HEK293 (cell line): ENCODE measurements around the gene EIF4G1.

Experiments
- CTCF ChIA-PET: fragments of 350-600 bp; formaldehyde crosslinking; extraction: SDS; loops from one replicate; lab custom pipeline; 2021; ENCODE audit warnings: antibody characterized with exemption; lab: Yijun Ruan, JAX
- POLR2A ChIA-PET: fragments of 300-600 bp; formaldehyde crosslinking; extraction: SDS; loops from one replicate; lab custom pipeline; 2020; ENCODE audit warnings: antibody characterized with exemption, inconsistent platforms; lab: Yijun Ruan, JAX
- H3K27ac ChIP-seq: fragments of 200-500 bp; sonication (Bioruptor generic); 2 replicates; pipeline ENCODE4 v1.5.1; 2014; ENCODE audit warnings: low read depth, low read length, control low read depth, inconsistent platforms; ENCODE audit errors: extremely low read depth
- H3K36me3 ChIP-seq, 2 experiments: fragments of 200-500 bp in 1 of 2; sonication (Bioruptor generic) in 1 of 2; 1 replicate in 1 of 2; 2 replicates in 1 of 2; pipeline ENCODE4 v1.5.1; 2014 to 2017; ENCODE audit warnings: inconsistent platforms in 2 of 2, low read length in 2 of 2; ENCODE audit not compliant: control insufficient read depth in 2 of 2, insufficient read depth in 1 of 2
- H3K4me1 ChIP-seq: fragments of 200-500 bp; sonication (Bioruptor generic); 2 replicates; pipeline ENCODE4 v1.5.1; 2014; ENCODE audit warnings: mild to moderate bottlenecking, low read length, inconsistent platforms; ENCODE audit not compliant: control insufficient read depth, insufficient read depth
- H3K4me3 ChIP-seq: 2 replicates; pipeline ENCODE4 v1.5.1; 2011; ENCODE audit warnings: low read depth, mild to moderate bottlenecking, control low read depth, low read length, moderate library complexity
- H3K9me3 ChIP-seq: fragments of 200-500 bp; sonication (Bioruptor generic); 2 replicates; pipeline ENCODE4 v1.5.1; 2014; ENCODE audit warnings: low read depth, low read length, inconsistent platforms; ENCODE audit not compliant: control insufficient read depth, insufficient read depth
- GLI4 ChIP-seq: fragments of 450-650 bp; formaldehyde crosslinking; IDR thresholded peaks from 2 replicates; pipeline ENCODE4 v1.5.1; 2016; ENCODE audit warnings: missing biosample characterization, missing genetic modification characterization
- SCRT1 ChIP-seq: fragments of 450-650 bp; formaldehyde crosslinking; IDR thresholded peaks from 2 replicates; pipeline ENCODE4 v1.5.1; 2016; ENCODE audit warnings: missing biosample characterization, missing genetic modification characterization, borderline replicate concordance
- TRIM28 ChIP-seq: IDR thresholded peaks from 2 replicates; pipeline ENCODE4 v1.6.1; 2011; ENCODE audit warnings: low read length, control low read depth, borderline replicate concordance
- YY1 ChIP-seq: fragments of 450-650 bp; formaldehyde crosslinking; IDR thresholded peaks from 2 replicates; pipeline ENCODE4 v1.5.1; 2018; ENCODE audit warnings: missing biosample characterization, missing genetic modification characterization
- ZBTB21 ChIP-seq: fragments of 450-650 bp; formaldehyde crosslinking; IDR thresholded peaks from 2 replicates; pipeline ENCODE4 v1.5.1; 2017; ENCODE audit warnings: missing biosample characterization, missing genetic modification characterization
- ZBTB26 ChIP-seq: fragments of 450-650 bp; formaldehyde crosslinking; optimal IDR thresholded peaks from 2 replicates; pipeline ENCODE3; 2016; ENCODE audit warnings: missing biosample characterization, mild to moderate bottlenecking, missing genetic modification characterization
- ZBTB6 ChIP-seq: fragments of 450-650 bp; formaldehyde crosslinking; IDR thresholded peaks from 2 replicates; pipeline ENCODE4 v1.5.1; 2017; ENCODE audit warnings: missing biosample characterization, missing genetic modification characterization
- ZNF138 ChIP-seq: fragments of 450-650 bp; formaldehyde crosslinking; IDR thresholded peaks from 2 replicates; pipeline ENCODE4 v1.5.1; 2016; ENCODE audit warnings: missing biosample characterization, missing genetic modification characterization, borderline replicate concordance
- ZNF140 ChIP-seq: fragments of 450-650 bp; formaldehyde crosslinking; IDR thresholded peaks from 2 replicates; pipeline ENCODE4 v1.5.1; 2016; ENCODE audit warnings: missing biosample characterization, missing genetic modification characterization
- ZNF19 ChIP-seq: fragments of 450-650 bp; formaldehyde crosslinking; IDR thresholded peaks from 2 replicates; pipeline ENCODE4; 2016; ENCODE audit warnings: missing biosample characterization, missing genetic modification characterization, low read depth
- ZNF366 ChIP-seq: fragments of 450-650 bp; formaldehyde crosslinking; conservative IDR thresholded peaks from 2 replicates; pipeline ENCODE4 v1.5.1; 2016; ENCODE audit warnings: missing biosample characterization, missing genetic modification characterization
- ZNF394 ChIP-seq: fragments of 450-650 bp; formaldehyde crosslinking; IDR thresholded peaks from 2 replicates; pipeline ENCODE4 v1.5.1; 2016; ENCODE audit warnings: missing biosample characterization, missing genetic modification characterization, mild to moderate bottlenecking, moderate library complexity, borderline replicate concordance
- ZNF544 ChIP-seq: fragments of 450-650 bp; formaldehyde crosslinking; IDR thresholded peaks from 2 replicates; pipeline ENCODE4 v1.5.0; 2017; ENCODE audit warnings: missing biosample characterization, missing genetic modification characterization
- ZNF600 ChIP-seq: fragments of 450-650 bp; formaldehyde crosslinking; IDR thresholded peaks from 2 replicates; pipeline ENCODE4 v1.5.1; 2016; ENCODE audit warnings: missing biosample characterization, missing genetic modification characterization
- ZNF623 ChIP-seq: fragments of 450-650 bp; formaldehyde crosslinking; IDR thresholded peaks from 2 replicates; pipeline ENCODE4 v1.5.1; 2016; ENCODE audit warnings: missing biosample characterization, missing genetic modification characterization
- ZNF624 ChIP-seq: fragments of 450-650 bp; formaldehyde crosslinking; IDR thresholded peaks from 2 replicates; pipeline ENCODE4 v1.5.1; 2017; ENCODE audit warnings: missing biosample characterization, missing genetic modification characterization
- ZNF626 ChIP-seq: fragments of 450-650 bp; sonication (Bioruptor Pico); formaldehyde crosslinking; IDR thresholded peaks from 2 replicates; pipeline ENCODE4 v1.5.1; 2018; ENCODE audit warnings: missing biosample characterization, missing genetic modification characterization, inconsistent platforms
- ZNF768 ChIP-seq: fragments of 450-650 bp; formaldehyde crosslinking; IDR thresholded peaks from 2 replicates; pipeline ENCODE4 v1.5.1; 2018; ENCODE audit warnings: missing biosample characterization, mild to moderate bottlenecking, missing genetic modification characterization
- TF ChIP-seq, protein P1 (sequence below): fragments of 450-650 bp; formaldehyde crosslinking; IDR thresholded peaks from 2 replicates; pipeline ENCODE4 v1.5.1; 2017; ENCODE audit warnings: missing biosample characterization, mild to moderate bottlenecking, missing genetic modification characterization, moderate library complexity
- TF ChIP-seq, protein P2 (sequence below): fragments of 450-650 bp; formaldehyde crosslinking; conservative IDR thresholded peaks from 2 replicates; pipeline ENCODE4 v1.5.1; 2016; ENCODE audit warnings: low read depth, missing biosample characterization, missing genetic modification characterization
- TF ChIP-seq, protein P3 (sequence below): fragments of 450-650 bp; formaldehyde crosslinking; IDR thresholded peaks from 2 replicates; pipeline ENCODE4 v1.5.1; 2016; ENCODE audit warnings: missing biosample characterization, missing genetic modification characterization
- TF ChIP-seq, protein P4 (sequence below): fragments of 450-650 bp; formaldehyde crosslinking; IDR thresholded peaks from 2 replicates; pipeline ENCODE4 v1.5.0; 2017; ENCODE audit warnings: missing biosample characterization, missing genetic modification characterization, borderline replicate concordance

EIF4G1 gene

GRCh38 chr3:184357248-184358123 is 43.1 kb downstream of the EIF4G1 start (continued):
- TF ChIP-seq ZNF138: no peak
- TF ChIP-seq ZNF626 (tag by site-specific recombination): no peak
- TF ChIP-seq TRIM28: no peak
- TF ChIP-seq ZNF624 (tag by site-specific recombination): no peak
- no peak for TF ChIP-seq SCRT1 (tag by site-specific recombination)
- TF ChIP-seq ZBTB21 (tag by site-specific recombination): no peak

- Histone ChIP-seq H3K9me3 (no peaks in the 10 kb centered on the region), H3K36me3 (peaks cover 0 to 48% of the 10 kb centered on the region in 2 experiments; a peak in 1 of 3 replicates), H3K27ac (no peak overlapping the region), H3K4me3 (no peak overlapping the region), H3K4me1 (no peaks in the 10 kb centered on the region)
- ChIA-PET CTCF (interaction anchor here (0.7 to 0.9 kb wide), 3 partner anchors 7 to 166 kb away, joined by 3 read pairs; no protein-coding TSS in a partner anchor), POLR2A (no interaction called here)
- TF ChIP-seq, protein P1, sequence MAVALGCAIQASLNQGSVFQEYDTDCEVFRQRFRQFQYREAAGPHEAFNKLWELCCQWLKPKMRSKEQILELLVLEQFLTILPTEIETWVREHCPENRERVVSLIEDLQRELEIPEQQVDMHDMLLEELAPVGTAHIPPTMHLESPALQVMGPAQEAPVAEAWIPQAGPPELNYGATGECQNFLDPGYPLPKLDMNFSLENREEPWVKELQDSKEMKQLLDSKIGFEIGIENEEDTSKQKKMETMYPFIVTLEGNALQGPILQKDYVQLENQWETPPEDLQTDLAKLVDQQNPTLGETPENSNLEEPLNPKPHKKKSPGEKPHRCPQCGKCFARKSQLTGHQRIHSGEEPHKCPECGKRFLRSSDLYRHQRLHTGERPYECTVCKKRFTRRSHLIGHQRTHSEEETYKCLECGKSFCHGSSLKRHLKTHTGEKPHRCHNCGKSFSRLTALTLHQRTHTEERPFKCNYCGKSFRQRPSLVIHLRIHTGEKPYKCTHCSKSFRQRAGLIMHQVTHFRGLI (tag by site-specific recombination): no peak
- TF ChIP-seq, protein P2, sequence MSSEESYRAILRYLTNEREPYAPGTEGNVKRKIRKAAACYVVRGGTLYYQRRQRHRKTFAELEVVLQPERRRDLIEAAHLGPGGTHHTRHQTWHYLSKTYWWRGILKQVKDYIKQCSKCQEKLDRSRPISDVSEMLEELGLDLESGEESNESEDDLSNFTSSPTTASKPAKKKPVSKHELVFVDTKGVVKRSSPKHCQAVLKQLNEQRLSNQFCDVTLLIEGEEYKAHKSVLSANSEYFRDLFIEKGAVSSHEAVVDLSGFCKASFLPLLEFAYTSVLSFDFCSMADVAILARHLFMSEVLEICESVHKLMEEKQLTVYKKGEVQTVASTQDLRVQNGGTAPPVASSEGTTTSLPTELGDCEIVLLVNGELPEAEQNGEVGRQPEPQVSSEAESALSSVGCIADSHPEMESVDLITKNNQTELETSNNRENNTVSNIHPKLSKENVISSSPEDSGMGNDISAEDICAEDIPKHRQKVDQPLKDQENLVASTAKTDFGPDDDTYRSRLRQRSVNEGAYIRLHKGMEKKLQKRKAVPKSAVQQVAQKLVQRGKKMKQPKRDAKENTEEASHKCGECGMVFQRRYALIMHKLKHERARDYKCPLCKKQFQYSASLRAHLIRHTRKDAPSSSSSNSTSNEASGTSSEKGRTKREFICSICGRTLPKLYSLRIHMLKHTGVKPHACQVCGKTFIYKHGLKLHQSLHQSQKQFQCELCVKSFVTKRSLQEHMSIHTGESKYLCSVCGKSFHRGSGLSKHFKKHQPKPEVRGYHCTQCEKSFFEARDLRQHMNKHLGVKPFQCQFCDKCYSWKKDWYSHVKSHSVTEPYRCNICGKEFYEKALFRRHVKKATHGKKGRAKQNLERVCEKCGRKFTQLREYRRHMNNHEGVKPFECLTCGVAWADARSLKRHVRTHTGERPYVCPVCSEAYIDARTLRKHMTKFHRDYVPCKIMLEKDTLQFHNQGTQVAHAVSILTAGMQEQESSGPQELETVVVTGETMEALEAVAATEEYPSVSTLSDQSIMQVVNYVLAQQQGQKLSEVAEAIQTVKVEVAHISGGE (tag by site-specific recombination): no peak
- TF ChIP-seq ZNF19 (tag by site-specific recombination) (no peak), ZBTB26 (tag by site-specific recombination) (no peak), ZNF600 (tag by site-specific recombination) (no peak), YY1 (tag by site-specific recombination) (no peak), ZBTB6 (no peak), ZNF623 (tag by site-specific recombination) (no peak), ZNF544 (no peak), ZNF394 (tag by site-specific recombination) (no peak), ZNF768 (tag by site-specific recombination) (no peak), ZNF140 (tag by site-specific recombination) (no peak), ZNF366 (no peak), GLI4 (tag by site-specific recombination) (no peak)
- TF ChIP-seq, protein P3, sequence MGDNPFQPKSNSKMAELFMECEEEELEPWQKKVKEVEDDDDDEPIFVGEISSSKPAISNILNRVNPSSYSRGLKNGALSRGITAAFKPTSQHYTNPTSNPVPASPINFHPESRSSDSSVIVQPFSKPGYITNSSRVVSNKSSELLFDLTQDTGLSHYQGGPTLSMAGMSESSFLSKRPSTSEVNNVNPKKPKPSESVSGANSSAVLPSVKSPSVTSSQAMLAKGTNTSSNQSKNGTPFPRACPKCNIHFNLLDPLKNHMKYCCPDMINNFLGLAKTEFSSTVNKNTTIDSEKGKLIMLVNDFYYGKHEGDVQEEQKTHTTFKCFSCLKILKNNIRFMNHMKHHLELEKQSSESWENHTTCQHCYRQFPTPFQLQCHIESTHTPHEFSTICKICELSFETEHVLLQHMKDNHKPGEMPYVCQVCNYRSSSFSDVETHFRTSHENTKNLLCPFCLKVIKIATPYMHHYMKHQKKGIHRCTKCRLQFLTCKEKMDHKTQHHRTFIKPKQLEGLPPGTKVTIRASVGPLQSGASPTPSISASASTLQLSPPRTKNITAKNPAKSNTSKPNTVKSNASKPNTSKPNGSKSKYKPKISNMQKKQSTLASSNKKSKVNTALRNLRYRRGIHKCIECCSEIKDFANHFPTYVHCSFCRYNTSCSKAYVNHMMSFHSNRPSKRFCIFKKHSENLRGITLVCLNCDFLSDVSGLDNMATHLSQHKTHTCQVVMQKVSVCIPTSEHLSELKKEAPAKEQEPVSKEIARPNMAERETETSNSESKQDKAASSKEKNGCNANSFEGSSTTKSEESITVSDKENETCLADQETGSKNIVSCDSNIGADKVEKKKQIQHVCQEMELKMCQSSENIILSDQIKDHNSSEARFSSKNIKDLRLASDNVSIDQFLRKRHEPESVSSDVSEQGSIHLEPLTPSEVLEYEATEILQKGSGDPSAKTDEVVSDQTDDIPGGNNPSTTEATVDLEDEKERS (tag by site-specific recombination): no peak
- TF ChIP-seq, protein P4, sequence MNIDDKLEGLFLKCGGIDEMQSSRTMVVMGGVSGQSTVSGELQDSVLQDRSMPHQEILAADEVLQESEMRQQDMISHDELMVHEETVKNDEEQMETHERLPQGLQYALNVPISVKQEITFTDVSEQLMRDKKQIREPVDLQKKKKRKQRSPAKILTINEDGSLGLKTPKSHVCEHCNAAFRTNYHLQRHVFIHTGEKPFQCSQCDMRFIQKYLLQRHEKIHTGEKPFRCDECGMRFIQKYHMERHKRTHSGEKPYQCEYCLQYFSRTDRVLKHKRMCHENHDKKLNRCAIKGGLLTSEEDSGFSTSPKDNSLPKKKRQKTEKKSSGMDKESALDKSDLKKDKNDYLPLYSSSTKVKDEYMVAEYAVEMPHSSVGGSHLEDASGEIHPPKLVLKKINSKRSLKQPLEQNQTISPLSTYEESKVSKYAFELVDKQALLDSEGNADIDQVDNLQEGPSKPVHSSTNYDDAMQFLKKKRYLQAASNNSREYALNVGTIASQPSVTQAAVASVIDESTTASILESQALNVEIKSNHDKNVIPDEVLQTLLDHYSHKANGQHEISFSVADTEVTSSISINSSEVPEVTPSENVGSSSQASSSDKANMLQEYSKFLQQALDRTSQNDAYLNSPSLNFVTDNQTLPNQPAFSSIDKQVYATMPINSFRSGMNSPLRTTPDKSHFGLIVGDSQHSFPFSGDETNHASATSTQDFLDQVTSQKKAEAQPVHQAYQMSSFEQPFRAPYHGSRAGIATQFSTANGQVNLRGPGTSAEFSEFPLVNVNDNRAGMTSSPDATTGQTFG: no peak
Observed at GRCh38 chr3:184358124-184358767, 43.8 kb downstream of the EIF4G1 start.
